DMS 273 (cell line): Measurements from ENCODE around the gene TREML1.

Experiments used
- DNase-seq: peaks from one replicate; lab custom pipeline; 2025; ENCODE audit not compliant: unreplicated experiment; lab: John Stamatoyannopoulos, UW

Gene TREML1

DNA sequence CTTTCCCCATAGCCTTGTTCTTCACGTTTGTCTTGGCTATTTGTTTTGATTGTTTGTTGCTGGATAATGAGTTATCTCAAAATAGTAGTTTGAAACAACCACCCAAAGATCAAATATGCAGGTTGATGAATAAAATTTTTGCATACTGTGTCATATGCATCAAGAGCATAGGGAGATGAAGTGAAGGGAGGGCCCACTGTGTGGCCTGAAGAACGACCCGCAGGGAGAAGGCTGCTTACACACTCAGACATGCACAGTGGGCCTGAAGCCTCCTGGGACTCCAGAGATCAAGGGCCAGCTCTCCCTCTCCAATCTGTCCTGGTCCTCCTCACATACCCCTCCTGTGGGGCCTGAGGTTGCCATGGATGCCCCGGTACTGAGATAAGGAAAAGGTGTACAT is 25.0 kb upstream of the TREML1 start:
- no peak for DNase-seq

DNA sequence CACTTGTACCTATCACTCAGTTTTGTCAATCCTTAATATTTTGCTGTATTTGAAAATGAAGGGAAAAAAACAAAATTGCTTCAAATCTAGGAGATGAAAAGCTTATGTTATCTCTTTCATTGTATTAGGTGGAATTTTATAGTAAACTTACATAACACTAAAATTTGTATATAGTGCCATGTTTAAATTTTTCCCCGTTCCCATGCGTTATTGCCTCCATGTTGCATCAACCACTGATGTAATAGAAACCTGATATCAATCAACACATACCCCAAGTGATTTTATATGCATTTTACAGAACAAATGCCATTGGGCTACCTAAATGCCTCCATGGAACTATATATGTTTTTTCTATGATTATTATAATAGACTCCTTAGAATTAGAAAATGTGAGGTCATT is 23.5 kb upstream of the TREML1 start:
- no peak for DNase-seq

DNA sequence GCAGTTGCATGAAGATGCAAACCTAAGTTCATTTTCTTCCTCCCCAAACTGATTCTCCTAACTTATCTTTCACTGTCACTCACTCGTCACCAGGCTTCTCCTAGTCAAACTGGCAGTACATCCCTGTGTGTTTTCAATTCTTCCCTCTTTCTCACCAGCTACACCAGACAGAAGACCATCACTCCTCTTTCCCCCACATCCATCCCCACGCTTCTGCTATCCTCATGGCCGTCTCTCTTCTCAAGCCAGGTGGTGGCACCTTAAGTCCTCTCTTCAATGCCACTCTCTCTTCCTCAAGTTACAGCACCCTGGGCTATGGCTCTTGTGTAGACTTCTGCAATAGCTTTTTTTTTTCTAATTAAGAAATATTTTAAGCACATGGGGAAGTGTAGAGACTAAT is 23.1 kb upstream of the TREML1 start:
- no peak for DNase-seq

DNA sequence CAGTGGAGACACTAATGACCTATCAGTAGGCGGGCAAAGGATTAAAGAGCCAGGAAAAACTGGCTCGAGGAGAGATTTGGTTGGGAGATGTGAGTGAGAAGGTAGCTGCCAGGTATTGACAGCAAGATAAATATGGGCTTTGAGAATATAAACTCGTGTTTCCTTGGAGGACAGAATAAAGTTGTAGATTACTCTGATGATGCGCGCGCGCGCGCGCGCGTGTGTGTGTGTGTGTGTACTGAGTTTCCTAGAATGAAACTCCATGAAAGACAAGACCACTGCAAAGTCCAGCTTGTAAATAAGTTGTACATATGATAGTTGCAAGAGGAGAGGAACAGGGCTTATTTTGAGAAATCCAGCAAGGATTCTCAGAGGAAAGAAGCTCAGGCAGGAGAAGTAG is 22.0 kb upstream of the TREML1 start:
- DNase-seq = no peak

GRCh38 chr6:41175084-41175483 is 20.9 kb upstream of the TREML1 start:
- DNase-seq = no peak

- no peak for DNase-seq
Observed at GRCh38 chr6:41174610-41175009, 20.5 kb upstream of the TREML1 start.

DNA sequence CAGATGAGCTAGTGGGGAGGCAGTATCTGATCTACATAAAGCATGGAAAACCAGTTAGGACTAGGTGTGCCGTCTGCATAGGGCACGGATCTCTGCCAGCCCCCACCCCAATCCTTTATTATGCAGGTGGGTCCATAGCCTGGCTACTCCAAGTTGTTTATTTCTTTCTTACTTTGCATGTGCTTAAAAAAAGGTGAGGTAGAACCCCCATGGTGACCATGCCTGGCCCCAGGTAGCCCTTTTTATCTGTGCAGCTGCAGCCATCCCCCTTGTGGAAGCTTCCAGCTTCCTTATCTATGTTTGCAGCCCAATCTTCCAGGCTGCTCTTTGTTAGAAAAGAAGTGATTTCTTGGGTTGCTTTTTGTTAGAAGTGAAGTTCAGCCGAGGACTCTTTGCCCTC is 17.8 kb upstream of the TREML1 start:
- DNase-seq = no peak

- no peak for DNase-seq
Observed at GRCh38 chr6:41170547-41171160, 16.5 kb upstream of the TREML1 start.

GRCh38 chr6:41167173-41167963 is 13.2 kb upstream of the TREML1 start:
- DNase-seq = no peak

DNA sequence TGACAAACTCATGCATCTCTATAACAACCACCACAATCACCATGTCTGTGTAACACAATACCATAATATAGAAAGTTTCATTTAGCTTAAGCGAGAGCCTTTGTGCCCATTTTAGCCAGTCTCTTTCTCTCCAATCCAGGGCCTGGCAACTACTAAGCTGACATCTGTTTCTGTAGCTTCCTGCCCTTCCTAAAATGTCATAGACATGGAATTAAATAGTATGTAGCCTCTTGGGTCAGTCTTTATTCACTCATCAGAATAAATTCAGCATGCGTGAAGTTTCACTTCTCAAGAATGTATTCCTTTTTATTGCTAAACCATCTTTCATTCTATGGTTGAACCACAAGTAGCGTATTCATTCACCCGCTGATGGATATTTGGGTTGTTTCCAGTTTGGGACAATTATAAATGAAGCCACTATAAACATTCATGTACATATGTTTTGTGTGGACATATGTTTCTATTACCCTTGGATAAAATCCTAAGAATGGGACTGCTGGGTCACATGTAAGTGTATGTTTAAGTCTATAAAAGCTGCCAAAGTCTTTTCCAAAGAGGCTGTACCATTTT is 10.5 kb upstream of the TREML1 start:
- DNase-seq = no peak

DNA sequence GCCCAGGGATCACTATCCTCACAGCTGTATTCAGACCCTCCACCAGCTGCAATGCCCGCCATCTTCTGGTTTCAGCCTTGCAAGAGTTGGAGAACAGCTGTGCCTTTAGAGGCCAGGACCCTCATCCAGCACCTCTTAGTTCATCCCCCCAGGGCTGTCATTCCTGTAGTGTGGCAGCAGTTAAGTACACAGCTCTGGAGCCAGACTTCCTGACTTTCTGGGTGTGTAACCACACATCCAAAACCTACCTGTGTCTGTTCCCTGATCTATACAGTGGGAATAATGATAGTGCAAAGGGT is 9.2 kb upstream of the TREML1 start:
- DNase-seq = no peak

DNA sequence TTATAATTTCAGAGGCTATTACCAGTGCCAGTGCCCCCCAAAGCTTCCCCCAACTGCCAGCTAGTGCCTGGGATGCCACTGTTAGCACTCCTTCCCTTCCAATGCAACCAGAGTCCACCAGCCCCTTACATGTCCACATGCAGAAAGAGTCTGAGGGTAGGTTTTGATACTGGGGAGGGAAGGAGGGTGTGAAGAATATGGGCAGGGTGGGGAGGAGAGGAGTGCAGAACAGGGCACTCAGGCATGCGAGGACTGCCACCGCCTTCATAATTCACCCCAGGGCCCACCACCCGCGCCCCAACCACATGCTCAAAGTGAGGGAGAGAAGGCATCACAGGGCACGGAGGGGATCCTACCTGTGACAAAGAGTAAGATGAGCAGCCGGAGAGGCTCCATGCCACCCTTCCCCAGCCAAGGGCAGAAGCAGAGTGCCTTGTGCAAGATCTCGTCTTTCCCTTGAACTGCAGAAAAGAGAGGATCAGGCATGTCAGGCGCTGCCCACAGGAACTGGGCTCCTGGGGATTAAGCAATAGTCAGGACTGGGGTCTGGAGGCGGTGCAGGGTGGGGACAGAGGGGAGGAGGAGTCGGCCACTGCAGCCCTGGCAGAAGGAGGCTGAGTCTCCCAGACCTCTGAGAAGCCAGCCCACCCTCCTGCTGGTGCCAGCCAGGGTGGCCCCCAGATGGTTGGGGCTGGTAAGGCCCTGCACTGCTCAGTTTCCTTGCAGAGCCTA is 8.7 kb upstream of the TREML1 start, which contains the start of gene TREM2:
Gene TREM2, minus strand, starts transcription at position 430 of the 732 bp plus-strand sequence. Its CDS starts 34 bp downstream, at position 396.
- no peak for DNase-seq

- DNase-seq = no peak
Observed at GRCh38 chr6:41161851-41162552, 7.9 kb upstream of the TREML1 start.

DNA sequence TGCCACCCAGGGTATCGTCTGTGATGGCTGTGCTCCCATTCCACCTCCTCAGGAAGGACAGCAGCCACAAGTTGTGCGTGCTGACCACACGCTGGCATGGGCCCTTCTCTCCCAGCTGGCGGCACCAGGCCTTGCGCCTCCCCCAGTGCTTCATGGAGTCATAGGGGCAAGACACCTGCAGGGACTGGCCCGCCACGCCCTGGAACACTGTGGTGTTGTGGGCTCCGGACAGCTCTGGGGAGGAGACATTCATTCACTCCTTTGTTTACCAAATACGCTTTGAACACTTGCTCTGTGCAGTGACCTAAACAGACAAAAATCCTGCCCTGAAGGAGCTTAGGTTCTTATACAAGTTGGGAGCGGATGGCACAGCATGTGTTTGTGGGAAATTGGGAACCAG is 7.2 kb upstream of the TREML1 start:
- no peak for DNase-seq

DNA sequence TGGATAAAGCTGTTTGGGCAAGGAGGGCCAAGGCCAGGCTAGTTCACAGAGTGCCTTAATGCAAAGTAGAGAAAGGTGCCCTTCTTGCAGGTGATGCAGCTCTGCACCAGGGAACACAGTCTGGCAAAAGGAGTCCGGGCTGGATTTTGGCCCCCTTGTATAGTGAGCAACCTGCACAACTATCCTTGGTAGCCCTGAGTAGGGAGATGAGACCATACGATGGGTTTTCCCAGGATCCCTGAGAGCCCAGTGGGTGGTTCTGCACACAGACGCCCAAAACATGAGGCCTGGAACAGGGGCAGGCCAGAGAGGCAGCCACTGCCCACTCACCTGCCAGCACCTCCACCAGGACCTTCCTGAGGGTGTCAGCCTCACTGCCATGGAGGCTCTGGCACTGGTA is 6.8 kb upstream of the TREML1 start:
- DNase-seq = no peak

- DNase-seq = peak; percentile 49
Observed at GRCh38 chr6:41159415-41160082, 5.4 kb upstream of the TREML1 start.

DNA sequence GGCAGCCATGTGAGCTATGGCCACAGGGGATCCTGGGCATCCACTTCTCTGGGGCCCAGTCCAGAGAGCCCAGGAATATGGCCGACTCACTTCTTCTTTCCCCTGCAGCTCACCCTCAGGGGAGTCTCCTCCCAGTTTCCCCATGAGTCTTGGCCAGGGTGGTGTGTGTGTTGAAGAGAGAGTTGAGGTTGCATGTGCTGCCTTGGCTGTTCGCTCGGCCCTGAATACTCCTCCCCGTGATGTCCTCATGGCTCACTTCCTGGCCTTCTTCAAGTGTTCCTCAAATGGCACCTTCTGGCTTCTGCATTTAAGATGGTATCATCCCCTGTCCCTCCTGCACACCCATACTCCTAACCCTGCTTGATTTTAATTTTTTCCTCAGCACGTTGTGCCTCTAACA is 3.2 kb upstream of the TREML1 start:
- DNase-seq = no peak

- no peak for DNase-seq
Observed at GRCh38 chr6:41156771-41157170, 2.6 kb upstream of the TREML1 start.

- no peak for DNase-seq
Observed at GRCh38 chr6:41156001-41156400, 1.9 kb upstream of the TREML1 start.

GRCh38 chr6:41155132-41155805 is 1.1 kb upstream of the TREML1 start:
- DNase-seq = no peak
